BLaER1 (cell line): Measurements from ENCODE around the gene ZBTB16.

Experiments
- H3K27ac ChIP-seq: shearing (Covaris generic); formaldehyde crosslinking; 2 replicates; pipeline ENCODE4 v1.8.1; 2022
- H3K27me3 ChIP-seq: shearing (Covaris generic); formaldehyde crosslinking; 2 replicates; pipeline ENCODE4 v1.8.1; 2022
- H3K36me3 ChIP-seq: shearing (Covaris generic); formaldehyde crosslinking; 2 replicates; pipeline ENCODE4 v1.8.1; 2022
- H3K4me1 ChIP-seq: shearing (Covaris generic); formaldehyde crosslinking; 2 replicates; pipeline ENCODE4 v1.8.1; 2022
- H3K4me2 ChIP-seq: shearing (Covaris generic); formaldehyde crosslinking; 2 replicates; pipeline ENCODE4 v1.8.1; 2022
- H3K4me3 ChIP-seq: shearing (Covaris generic); formaldehyde crosslinking; 2 replicates; pipeline ENCODE4 v1.8.1; 2022
- H3K9ac ChIP-seq: shearing (Covaris generic); formaldehyde crosslinking; 2 replicates; pipeline ENCODE4 v1.8.1; 2022
- H3K9me3 ChIP-seq: shearing (Covaris generic); formaldehyde crosslinking; 2 replicates; pipeline ENCODE4 v1.8.1; 2022
- H4K20me1 ChIP-seq: shearing (Covaris generic); formaldehyde crosslinking; 2 replicates; pipeline ENCODE4 v1.8.1; 2022
- Cebpa-rat ChIP-seq: shearing (Covaris generic); IDR thresholded peaks from 2 replicates; pipeline ENCODE4 v1.8.1; 2022

Gene ZBTB16

GRCh38 chr11:114219559-114220349 lies 160.2 kb downstream of the ZBTB16 start:
- Histone ChIP-seq H3K27me3 (no peaks in the 10 kb centered on the region), H3K36me3 (no peaks in the 10 kb centered on the region), H3K4me3 (no peak overlapping the region), H3K4me2 (no peak overlapping the region), H3K9ac (no peak overlapping the region), H3K4me1 (peaks cover 40% of the 10 kb centered on the region), H3K27ac (no peak overlapping the region), H4K20me1 (no peaks in the 10 kb centered on the region), H3K9me3 (no peaks in the 10 kb centered on the region)
- no peak for TF ChIP-seq Cebpa-rat

GRCh38 chr11:114221037-114221436 lies 161.5 kb downstream of the ZBTB16 start:
- Histone ChIP-seq H3K9me3 (no peaks in the 10 kb centered on the region), H3K9ac (no peak overlapping the region), H4K20me1 (no peaks in the 10 kb centered on the region), H3K27ac (no peak overlapping the region), H3K36me3 (no peaks in the 10 kb centered on the region), H3K4me3 (no peak overlapping the region), H3K4me2 (no peak overlapping the region), H3K27me3 (no peaks in the 10 kb centered on the region), H3K4me1 (peaks cover 33% of the 10 kb centered on the region)
- TF ChIP-seq Cebpa-rat = no peak

GRCh38 chr11:114225661-114226060 lies 166.2 kb downstream of the ZBTB16 start:
- Histone ChIP-seq H3K36me3 (no peaks in the 10 kb centered on the region), H3K27ac (no peak overlapping the region), H3K4me3 (no peak overlapping the region), H3K4me2 (no peak overlapping the region), H3K9me3 (no peaks in the 10 kb centered on the region), H3K9ac (no peak overlapping the region), H3K27me3 (no peaks in the 10 kb centered on the region), H4K20me1 (no peaks in the 10 kb centered on the region), H3K4me1 (peaks cover 10% of the 10 kb centered on the region)
- TF ChIP-seq Cebpa-rat = no peak

- Histone ChIP-seq H3K36me3 (no peaks in the 10 kb centered on the region), H4K20me1 (no peaks in the 10 kb centered on the region), H3K9ac (no peak overlapping the region), H3K9me3 (no peaks in the 10 kb centered on the region), H3K27me3 (no peaks in the 10 kb centered on the region), H3K4me3 (no peak overlapping the region), H3K27ac (no peak overlapping the region), H3K4me1 (peaks cover 10% of the 10 kb centered on the region), H3K4me2 (no peak overlapping the region)
- no peak for TF ChIP-seq Cebpa-rat
Measured at GRCh38 chr11:114226356-114226755, 166.8 kb downstream of the ZBTB16 start.

GRCh38 chr11:114228435-114229411 lies 169.2 kb downstream of the ZBTB16 start:
- Histone ChIP-seq H4K20me1 (no peaks in the 10 kb centered on the region), H3K4me2 (peak overlapping the region; percentile 23), H3K4me1 (peaks cover 18% of the 10 kb centered on the region), H3K36me3 (no peaks in the 10 kb centered on the region), H3K27ac (no peak overlapping the region), H3K27me3 (no peaks in the 10 kb centered on the region), H3K9ac (no peak overlapping the region), H3K9me3 (no peaks in the 10 kb centered on the region), H3K4me3 (no peak overlapping the region)
- no peak for TF ChIP-seq Cebpa-rat

GRCh38 chr11:114230031-114230704 lies 170.7 kb downstream of the ZBTB16 start:
- H4K20me1 ChIP-seq = no peaks in the 10 kb centered on the region
- no peak overlapping the region for H3K4me2 ChIP-seq
- H3K27me3 ChIP-seq = no peaks in the 10 kb centered on the region
- H3K4me1 ChIP-seq = peaks cover 25% of the 10 kb centered on the region
- H3K27ac ChIP-seq = no peak overlapping the region
- H3K9ac ChIP-seq = no peak overlapping the region
- H3K9me3 ChIP-seq = no peaks in the 10 kb centered on the region
- H3K36me3 ChIP-seq = no peaks in the 10 kb centered on the region
- TF ChIP-seq Cebpa-rat = no peak
- no peak overlapping the region for H3K4me3 ChIP-seq

- TF ChIP-seq Cebpa-rat = no peak
- Histone ChIP-seq H3K4me3 (no peak overlapping the region), H3K27me3 (no peaks in the 10 kb centered on the region), H3K4me2 (no peak overlapping the region), H3K4me1 (peaks cover 25% of the 10 kb centered on the region), H3K9ac (no peak overlapping the region), H3K36me3 (no peaks in the 10 kb centered on the region), H3K9me3 (no peaks in the 10 kb centered on the region), H4K20me1 (no peaks in the 10 kb centered on the region), H3K27ac (no peak overlapping the region)
Measured at GRCh38 chr11:114232400-114233059, 173.0 kb downstream of the ZBTB16 start.

GRCh38 chr11:114233755-114234154 lies 174.2 kb downstream of the ZBTB16 start:
- H4K20me1 ChIP-seq = no peaks in the 10 kb centered on the region

GRCh38 chr11:114236829-114237228 lies 177.3 kb downstream of the ZBTB16 start:
- Histone ChIP-seq H3K4me2 (no peak overlapping the region), H3K9me3 (no peaks in the 10 kb centered on the region), H3K4me1 (peaks cover 15% of the 10 kb centered on the region), H3K9ac (no peak overlapping the region), H3K27ac (no peak overlapping the region), H4K20me1 (no peaks in the 10 kb centered on the region), H3K27me3 (no peaks in the 10 kb centered on the region), H3K36me3 (no peaks in the 10 kb centered on the region), H3K4me3 (no peak overlapping the region)
- no peak for TF ChIP-seq Cebpa-rat

More at GRCh38 chr11:114233755-114234154, 174.2 kb downstream of the ZBTB16 start:
- TF ChIP-seq Cebpa-rat = no peak
- H3K4me2 ChIP-seq = peak overlapping the region; percentile 32
- no peak overlapping the region for H3K27ac ChIP-seq
- H3K27me3 ChIP-seq = no peaks in the 10 kb centered on the region
- no peak overlapping the region for H3K4me3 ChIP-seq
- no peak overlapping the region for H3K9ac ChIP-seq
- no peaks in the 10 kb centered on the region for H3K36me3 ChIP-seq
- peaks cover 22% of the 10 kb centered on the region for H3K4me1 ChIP-seq
- H3K9me3 ChIP-seq = no peaks in the 10 kb centered on the region
